Hematopoietic multipotent progenitor cell (in vitro differentiated cells): ENCODE data around the gene PLCB4. TPM values are rescaled to one million over a fixed set of nuclear protein-coding genes. Genes with fewer than 3 reads are reported as not detected.
A peak's percentile ranks its signal among the peaks of the same experiment; 100 is the strongest.

Experiments
- DNase-seq, 3 donors: peaks; one replicate each; pipeline ENCODE4 v3.0.0-alpha.2; 2011 to 2015; ENCODE audit warnings: low read depth in 2 of 3, low spot score in 2 of 3
- total RNA-seq: library from RNA; depleted of rRNA; stranded (reverse); fragments of >200 nt; gene quantifications from one replicate; pipeline ENCODE4 v1.2.3, GENCODE V29; 2012

The PLCB4 gene
- total RNA-seq, 1 donor: 11.0 TPM

DNA sequence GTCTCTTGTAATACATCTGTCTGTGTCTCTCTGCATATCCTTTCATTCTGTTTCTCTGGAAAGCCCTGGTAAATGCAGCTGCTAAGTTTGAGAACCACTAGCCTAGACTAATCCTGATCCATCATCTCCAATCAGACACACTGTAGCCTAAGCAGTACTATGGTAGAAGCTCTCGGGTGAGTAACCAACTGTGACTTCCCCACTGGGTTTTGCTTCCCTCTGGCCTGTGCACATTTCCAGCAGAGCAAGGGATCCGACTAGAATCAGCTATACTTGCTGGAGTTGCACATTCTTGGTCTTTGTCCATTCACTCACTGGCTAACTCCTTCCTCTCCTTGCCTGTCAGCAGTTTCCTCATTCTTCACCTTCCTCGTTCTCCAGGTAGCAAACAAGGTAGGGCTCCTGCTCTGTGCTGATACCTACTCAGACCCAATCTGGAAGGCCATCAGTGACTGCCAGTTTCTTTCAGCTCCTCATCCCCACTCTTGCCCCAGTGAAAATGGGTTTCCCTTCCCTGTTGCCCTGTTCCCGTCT is 184.2 kb downstream of the PLCB4 start:
- no peak for DNase-seq

DNA sequence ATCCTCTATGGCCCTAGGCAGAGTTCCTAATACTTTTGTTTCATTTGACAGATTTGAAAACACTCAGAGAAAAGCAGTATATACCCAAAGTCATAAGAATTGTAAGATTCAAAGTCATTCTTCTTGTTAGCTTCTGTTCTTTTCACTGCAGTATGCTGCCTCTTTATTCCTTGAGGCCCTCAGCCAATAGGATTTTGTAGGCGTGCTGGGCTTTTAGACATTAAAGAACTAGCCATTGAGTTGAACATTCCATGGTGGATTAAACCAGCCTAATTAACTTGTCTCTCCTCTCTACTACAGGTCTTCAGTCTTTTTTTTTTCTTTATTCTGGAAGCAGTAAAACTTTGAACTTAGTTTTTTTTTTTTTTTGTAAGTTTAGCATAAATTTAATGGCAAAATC is 186.3 kb downstream of the PLCB4 start:
- DNase-seq: no peak

DNA sequence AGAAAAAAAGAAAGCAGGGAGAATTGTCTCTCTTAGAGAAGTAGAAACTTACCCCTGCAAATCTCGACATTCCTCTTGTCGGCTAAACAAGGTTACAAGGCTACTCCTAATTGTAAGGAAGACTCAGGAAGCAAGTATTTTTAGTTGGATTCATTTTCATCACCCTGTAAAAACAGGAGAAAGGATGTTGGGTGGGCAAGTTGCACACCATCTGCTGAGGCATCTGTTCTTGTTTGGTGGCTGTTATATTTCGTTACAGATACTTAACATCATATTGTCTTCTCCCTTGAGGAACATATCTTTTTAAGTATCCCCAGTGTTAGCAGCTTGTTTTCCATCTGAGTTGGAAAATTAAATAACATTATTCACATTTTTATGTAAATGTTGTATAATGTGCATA is 187.5 kb downstream of the PLCB4 start:
- DNase-seq: no peak

DNA sequence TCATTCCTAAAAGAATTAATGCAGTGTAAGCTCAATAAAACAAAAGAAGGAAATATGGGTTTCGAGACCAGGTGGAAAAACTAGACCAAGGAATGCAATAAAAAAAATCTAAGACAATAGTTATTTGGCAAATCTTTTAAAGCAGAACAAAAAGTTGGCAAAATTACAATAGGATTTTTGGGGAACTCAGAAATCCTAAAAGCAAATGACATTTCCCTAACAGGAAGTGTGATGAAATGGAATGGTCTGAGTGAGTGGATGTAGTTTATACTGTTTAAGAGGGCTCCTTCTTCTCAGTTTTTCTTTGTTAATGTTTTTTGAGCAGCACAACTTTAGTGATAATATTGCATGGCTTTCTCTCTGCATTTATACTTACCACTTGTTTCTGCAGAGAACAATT is 190.0 kb downstream of the PLCB4 start:
- no peak for DNase-seq

DNA sequence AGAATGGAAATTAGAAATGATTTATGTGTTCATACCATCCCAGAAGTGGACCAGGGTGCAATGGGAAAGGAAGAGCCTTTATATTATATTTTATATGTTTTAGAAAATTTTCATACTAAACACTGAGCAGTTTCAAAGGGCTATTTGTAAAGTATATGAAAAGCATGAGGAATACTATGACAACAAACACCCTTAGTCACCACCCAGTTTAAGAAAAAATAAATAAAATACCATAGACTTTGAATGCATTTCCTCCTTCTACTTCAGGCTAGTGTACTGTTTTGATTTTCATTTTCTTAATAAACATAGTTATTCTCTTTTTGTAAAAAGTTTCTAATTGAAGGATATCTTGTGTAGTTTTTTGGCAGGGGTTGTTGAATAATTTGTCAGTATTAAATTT is 191.1 kb downstream of the PLCB4 start:
- no peak for DNase-seq

DNA sequence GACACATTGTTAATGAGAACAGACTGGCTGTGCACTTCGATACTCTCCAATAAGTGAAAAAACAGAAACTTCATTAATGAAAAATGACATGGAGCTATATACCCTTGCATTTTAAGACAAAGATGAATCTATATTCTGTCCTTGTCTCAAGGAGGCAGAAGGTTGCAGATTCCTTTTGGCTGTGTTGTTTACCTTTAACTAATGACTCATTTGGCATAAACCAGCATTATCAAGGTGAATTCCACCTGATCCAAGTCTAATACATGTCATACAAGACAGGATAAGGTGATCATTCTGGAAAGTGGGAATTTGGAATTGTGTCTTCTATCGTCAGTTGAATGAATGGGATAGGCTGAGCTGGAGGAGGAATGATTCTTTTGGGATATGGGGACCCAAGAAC is 192.9 kb downstream of the PLCB4 start:
- DNase-seq: no peak

DNA sequence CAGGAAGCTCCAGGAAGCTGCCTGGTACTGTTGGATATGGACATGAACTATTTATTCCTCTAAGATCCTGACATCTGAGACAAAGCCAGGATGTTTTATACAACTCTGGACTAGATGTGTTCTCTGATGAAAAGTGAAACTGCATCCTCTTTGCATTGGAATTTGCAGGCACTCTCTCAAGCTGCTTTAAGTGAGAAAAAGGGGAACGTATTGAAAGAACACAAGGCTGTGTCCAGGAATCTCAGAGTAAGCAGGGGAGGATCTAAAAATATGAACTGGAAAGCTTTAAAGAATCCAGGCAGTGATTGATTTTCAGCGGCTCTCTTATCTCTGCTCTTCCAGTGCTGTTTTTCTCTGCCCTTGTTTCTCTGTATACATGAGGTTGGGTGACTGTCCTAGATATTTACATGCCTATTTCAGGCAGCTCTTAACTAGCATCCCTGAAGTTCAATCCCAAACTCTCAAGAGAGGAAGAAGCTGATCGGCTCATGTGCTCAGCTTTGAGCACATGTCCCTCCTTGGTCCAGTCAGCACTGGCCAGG is 193.8 kb downstream of the PLCB4 start:
- DNase-seq: peak in 1 of 3 donors; percentile 21

DNA sequence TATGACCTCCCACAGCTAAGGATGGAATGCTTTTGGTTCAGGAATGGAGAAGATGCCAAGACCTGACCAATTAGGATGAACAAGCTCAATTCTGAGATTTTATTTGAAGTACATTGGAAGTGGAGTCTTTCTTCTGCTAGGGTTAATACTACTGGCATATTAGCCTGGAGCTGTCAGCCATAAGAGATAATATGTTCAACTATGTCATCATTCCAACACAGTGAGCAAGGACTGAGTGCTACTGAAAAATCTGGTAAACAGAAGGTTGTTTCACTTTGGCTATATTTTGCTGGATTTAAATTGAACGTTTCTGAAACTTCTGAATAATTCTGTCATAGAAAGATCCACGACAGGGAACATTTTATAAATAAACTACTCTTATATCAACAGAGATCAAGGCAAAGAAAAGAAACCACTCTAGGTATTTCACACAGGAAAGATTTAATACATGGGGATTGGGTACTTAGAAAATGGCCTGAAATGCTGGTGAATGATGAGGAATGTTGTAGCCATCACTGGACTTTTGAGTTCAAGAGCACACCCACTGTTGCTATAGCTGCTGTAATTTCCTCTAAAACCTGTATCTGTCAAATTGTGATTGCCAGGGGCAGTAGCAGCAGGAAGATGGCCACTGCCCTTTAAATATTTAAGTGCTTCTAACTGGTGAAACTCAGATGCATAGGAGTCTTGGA is 200.5 kb downstream of the PLCB4 start:
- no peak for DNase-seq

DNA sequence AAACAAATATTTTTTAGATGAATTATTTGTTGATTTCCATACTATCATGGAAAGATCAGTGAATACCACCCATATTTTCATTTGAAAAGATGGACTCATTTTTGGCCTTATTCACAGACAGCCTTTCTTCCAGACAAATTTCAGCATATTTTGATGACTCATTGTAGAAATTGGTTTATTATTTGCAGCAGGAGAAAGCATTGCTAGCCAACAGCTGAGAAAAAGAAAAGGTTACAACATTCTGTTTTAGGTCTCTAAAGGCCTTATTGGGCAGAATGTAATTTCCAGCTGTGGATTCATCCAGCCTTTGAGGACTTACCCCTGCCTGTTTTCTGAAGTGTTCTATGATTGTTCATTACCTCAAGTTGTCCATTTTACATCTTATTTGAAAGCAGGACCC is 201.9 kb downstream of the PLCB4 start:
- DNase-seq: no peak

DNA sequence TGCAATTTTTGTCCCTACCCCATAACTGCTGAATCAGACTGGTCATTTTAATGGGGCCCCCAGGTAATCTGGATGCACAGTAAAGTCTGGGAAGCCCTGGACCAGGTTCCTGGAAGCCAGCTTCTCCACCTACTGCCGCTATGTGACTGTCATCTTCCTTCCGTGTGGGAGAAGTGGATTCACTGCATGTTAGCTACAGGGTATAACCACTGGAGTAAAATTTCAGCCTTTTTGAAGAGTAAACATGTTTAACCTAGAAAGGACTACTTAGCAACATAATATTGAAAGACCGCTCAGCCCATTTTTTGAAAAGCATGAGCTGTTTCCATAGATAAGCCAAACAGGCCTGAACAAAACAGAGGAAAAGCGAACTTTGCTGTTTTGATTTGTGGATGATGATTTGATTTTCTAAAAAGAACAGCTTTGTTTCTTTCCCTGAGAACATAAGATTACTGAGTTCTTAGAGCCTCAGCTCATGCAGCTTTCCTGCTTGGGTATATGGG is 208.1 kb downstream of the PLCB4 start:
- peak in 1 of 3 donors; percentile 11 for DNase-seq

DNA sequence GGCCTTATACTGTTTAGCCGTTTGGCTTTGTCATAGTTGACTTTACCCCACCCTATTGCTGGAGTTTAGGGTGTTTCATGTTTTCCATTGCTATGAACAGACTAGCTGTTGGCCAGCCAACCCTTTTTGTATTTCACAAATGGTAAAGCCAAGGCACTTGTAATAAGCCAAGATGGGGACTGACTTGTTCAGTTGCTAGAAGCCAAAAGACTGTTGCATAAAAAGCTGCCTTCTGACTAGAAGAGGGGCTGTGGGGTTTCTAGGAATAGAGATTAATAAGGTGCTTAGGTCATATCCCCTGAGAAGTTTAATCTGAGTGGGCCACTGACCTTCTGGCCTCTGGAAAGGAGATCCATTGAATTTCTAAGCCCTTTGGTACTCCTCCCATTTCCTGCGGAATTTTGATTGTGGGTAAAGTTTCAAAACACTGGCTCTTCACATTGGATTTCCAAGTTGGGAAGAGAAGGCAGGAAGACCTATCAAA is 211.1 kb downstream of the PLCB4 start:
- DNase-seq: no peak

DNA sequence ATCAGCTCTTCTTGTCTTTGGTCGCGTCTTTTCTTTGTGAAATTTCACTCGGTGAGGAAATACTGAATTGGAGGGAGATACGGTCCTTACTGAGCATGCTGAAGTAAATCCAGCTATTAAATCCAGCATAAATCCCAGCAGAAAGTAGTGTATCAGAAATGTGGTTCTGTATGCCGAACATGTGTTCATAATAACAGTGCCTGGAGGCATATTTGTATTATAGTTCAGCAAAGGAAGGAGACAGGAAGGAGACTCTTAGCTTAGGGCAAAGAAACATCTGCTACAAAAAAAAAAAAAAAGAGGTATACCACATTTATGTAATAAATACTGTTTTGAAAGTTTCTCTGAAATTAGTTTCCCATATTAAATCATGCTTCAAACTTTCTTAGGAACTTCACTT is 211.8 kb downstream of the PLCB4 start:
- peak in 1 of 3 donors; percentile 51 for DNase-seq

DNA sequence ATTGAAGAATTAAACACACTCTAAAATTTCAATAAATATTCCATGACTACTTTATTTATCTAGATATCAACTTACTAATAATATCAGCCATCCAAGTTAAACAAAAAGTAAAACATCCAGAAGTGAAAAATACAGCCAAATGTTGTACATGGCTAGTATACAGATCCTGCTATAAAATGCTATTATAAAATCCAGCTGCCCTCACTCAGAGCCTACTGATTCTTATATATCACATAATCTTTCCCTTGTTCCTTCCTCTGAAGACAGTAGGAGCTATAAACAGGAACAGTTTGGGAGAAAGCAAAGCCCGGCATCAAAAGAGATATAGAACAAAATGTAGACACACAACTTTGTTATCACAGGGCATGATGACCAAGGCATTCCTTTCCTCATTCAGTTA is 212.9 kb downstream of the PLCB4 start:
- no peak for DNase-seq

DNA sequence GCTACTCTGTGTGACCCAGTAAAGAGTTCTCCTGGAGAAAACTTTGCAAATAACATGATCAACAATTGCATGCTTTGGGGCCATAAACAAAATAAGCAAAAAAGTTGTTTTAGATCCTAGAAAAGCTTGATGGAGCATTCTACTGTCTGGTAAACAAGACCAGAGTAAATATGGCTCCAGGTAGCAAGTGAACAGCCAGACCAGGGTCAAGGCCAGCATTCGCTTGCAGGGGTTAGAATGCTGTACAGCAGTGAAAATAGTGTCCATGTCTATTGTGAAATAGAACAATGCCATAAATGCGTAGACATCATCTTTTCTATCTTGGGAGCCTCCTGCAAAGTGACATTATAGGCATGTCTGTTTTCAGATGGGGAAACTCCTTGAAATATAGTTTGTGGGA is 216.7 kb downstream of the PLCB4 start:
- DNase-seq: no peak

DNA sequence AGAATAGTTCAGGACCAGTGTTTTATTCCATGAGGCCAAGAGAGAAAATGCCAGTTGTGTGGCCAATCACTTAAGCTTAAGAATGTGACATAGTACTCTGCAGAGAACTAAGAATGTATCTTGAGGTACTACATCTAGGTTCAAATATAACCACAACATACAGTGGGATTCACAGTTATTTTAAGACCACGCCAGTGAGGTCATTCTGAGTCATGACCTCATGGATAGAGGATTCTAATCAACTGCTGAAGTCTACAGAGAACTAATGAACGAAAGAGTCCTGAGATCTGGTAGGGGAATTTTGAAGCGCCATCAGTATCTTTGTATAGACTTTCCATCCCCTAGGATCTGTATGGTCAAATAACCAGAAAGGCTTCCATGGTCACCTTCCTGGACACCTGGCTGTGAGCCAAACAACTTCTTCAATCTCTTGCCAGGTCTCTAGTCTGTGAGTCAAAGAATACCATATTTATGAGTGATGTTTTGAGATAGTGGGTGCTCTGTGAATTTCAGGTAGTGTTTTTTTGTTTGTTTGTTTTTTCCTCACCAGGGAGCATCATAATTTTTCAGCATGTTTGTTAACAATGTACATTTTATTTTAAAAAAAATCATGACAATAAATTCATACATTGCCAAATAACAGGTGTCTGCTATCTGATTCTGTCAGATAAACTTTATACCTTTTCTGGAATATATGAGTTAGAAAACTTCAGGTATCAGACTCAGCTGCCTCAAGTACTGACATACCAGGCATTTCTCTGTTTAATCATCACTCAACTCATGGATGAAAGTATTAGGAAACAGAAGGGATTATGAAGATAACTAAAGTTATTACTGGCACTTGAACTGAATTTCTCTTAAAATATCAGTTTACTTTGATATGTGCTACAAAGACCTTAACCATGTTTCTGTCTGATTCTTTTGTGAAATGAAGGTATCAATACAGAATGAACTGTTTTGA is 217.9 kb downstream of the PLCB4 start:
- no peak for DNase-seq

DNA sequence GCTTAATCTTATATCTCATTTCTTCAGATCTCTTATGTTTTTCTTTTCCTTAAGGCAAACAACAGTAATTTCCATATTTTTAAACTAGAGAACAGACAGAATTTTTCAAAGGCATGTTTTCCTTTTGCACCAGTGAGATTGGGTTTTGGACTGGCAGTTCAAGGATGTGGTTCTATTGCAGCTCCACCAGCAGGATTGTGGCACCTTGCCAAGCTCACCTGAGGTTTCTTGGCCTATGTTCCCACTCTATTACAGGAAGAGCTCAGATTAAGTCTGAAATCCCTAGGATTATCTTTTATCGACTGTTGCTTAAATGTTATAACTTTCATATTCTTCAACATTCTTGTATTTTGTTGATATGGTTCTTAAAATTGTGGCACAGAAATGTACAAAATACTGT is 218.9 kb downstream of the PLCB4 start:
- DNase-seq: no peak

DNA sequence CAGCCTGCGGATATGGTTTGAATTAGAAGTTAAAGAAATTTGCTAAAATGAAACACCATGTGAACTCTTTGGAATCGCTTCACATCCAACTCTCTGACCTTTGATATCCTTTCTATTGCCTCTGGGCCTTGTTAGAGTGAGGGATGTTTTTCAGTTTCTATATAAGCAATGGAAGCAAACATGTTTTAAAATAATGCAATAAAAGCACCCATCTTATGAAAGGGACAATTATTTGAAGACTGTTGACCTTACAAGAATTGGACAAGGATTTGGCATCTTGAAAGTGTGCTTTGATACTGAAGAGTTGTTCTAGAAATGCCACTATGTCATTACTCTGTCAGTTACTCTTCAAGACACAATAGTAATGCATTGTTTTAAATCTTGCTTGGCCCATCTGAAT is 221.4 kb downstream of the PLCB4 start:
- no peak for DNase-seq

DNA sequence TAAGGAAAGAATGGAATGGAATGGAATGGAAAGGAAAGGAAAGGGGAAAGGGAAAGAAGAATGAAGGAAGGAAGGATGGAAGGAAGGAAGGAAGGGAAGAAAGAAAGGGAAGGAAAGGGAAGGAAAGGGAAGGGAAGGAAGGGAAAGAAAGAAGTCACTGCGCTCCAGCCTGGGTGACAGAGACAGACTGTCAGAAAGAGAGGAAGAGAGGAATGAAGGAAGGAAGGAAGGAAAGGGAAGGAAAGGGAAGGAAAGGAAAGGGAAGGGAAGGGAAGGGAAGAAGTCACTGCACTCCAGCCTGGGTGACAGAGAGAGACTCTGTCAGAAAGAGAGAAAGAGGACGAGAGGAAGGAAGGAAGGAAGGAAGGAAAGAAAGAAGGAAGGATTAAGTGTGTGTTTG is 224.3 kb downstream of the PLCB4 start:
- no peak for DNase-seq

DNA sequence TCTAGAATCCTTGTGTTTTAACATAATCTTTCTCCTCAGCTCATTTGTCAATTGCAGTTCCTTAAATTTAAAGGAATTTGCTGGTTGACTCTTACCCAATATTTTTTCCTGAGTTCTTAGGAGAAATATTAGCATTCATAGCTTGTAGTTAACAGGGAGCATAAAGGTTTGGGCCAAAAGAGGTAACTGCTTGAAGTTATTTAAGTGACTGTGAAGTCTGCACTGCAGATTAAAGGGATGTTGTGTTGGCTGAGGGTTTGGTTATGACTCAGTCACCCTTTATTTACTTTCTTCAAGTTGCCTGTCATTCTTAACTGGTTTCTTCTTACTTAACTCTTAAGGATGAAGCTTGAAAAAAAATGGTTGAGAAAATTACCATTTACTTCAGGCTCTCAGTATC is 225.2 kb downstream of the PLCB4 start:
- DNase-seq: no peak

DNA sequence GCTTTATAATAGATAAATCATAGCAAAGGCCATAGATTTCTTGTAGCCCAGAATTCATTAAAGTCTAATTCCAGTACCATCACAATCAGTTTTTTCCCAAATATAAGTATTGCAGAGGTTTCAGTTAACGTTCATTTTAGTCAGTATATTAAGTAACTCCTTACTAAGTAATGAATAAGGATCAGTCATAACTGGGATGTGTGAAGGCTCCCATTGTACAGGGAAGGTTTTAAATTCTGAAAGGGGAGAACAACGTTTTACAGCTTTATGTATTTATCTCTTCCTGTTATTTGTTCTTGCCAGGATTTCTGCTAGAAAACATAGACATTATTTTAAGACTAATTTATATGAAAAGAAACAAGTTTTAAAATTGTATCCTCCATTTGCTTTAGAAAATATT is 230.0 kb downstream of the PLCB4 start:
- no peak for DNase-seq

DNA sequence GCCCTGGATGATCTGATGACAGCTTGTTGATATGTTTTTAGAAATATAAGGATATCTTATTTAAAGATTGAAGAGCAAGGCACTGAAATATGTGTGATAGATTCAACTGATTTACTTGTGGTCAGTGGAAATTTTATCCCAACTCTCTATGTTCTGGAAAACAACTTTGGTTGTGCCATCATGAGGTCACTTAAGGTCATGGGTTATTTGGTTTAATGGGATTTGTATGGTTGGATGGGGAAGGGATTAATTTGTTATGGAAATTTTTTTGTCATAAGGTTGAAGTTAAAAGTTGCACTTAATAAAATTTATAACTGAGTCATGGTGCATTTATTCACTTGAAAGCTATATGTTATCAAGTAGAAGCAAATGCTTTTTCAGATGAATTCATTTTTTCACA is 231.2 kb downstream of the PLCB4 start:
- DNase-seq: no peak
